Measurements from ENCODE around the gene FAM98A. TPM values are rescaled to one million over a fixed set of nuclear protein-coding genes. Genes with fewer than 3 reads are reported as not detected.

Gene FAM98A
- total and polyA plus RNA-seq, 2 donors from 2014 or later = 31.3 to 41.2 TPM

DNA sequence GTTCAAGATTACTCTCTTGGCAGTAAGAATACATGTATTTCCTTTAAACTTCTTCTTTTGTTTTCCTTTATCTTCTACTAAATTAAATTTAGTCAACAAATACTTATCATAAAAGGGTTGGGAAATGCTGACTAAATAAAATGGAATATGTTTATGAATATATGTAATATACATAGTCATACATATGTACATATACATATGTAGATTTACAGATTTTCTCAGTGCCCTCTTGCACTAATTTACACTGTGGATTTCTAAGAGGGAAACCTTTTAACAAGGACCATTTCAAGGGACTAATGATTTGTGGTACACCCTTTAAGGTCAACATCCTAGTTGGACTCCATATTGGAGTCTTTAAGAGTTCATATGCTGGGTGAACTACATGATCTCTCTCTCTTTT lies 37.2 kb downstream of the FAM98A start:
- H3K4me1 ChIP-seq (ENCODE audit: control insufficient read depth in 2 of 3, insufficient read depth in 2 of 3, low read depth in 1 of 3, low read length in 3 of 3) = no peaks in the 10 kb centered on the region
- no peak overlapping the region for H3K4me3 ChIP-seq (ENCODE audit: low read length in 3 of 3)
- intact Hi-C loops (cut with DNase I) = no loop called here
- H3K27me3 ChIP-seq (ENCODE audit: control insufficient read depth, insufficient read depth, low read length) = no peaks in the 10 kb centered on the region
- TF ChIP-seq CTCF (IDR thresholded peaks at IDR 0.05; ENCODE audit: borderline replicate concordance, extremely low read depth, insufficient read depth) = no peak
- no peak for DNase-seq
- no peak overlapping the region for H3K9ac ChIP-seq (ENCODE audit: low read length in 3 of 3)
- peaks cover 0 to 10% (median 9%) of the 10 kb centered on the region in 3 donors for H3K36me3 ChIP-seq (ENCODE audit: control insufficient read depth in 2 of 3, insufficient read depth in 3 of 3, low read length in 3 of 3)
- H3K27ac ChIP-seq (ENCODE audit: low read depth in 2 of 2, low read length in 2 of 2) = no peak overlapping the region
- no peaks in the 10 kb centered on the region for H3K9me3 ChIP-seq (ENCODE audit: control insufficient read depth in 2 of 3, insufficient read depth in 1 of 3, low read length in 3 of 3)
- FAIRE-seq = no peak

DNA sequence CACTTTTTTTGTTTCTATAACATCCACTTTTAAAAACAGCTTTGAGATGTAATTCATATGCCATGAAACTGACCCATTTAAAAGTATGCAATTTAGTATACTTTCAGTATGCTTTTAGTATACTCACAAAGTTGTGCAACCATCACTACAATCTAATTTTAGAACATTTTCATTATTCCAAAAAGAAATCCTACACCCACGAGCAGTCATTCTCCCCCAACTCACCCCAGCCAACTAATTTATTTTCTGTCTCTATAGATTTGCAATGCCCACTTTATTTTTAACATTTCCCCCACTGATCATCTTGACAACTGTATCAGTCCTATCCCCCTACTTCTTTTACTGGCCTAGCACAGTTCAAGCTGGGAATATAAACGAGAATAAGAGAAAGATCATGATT lies 39.1 kb downstream of the FAM98A start:
- no peaks in the 10 kb centered on the region for H3K9me3 ChIP-seq (ENCODE audit: control insufficient read depth in 2 of 3, insufficient read depth in 1 of 3, low read length in 3 of 3)
- FAIRE-seq (no peak), DNase-seq (no peak)
- intact Hi-C loops (cut with DNase I) = no loop called here
- no peak overlapping the region for H3K27ac ChIP-seq (ENCODE audit: low read depth in 2 of 2, low read length in 2 of 2)
- H3K27me3 ChIP-seq (ENCODE audit: control insufficient read depth, insufficient read depth, low read length) = no peaks in the 10 kb centered on the region
- H3K4me3 ChIP-seq (ENCODE audit: low read length in 3 of 3) = no peak overlapping the region
- TF ChIP-seq CTCF (IDR thresholded peaks at IDR 0.05; ENCODE audit: borderline replicate concordance, extremely low read depth, insufficient read depth) = no peak
- H3K4me1 ChIP-seq (ENCODE audit: control insufficient read depth in 2 of 3, insufficient read depth in 2 of 3, low read depth in 1 of 3, low read length in 3 of 3) = peaks cover 0 to 6% (median 0%) of the 10 kb centered on the region in 3 donors
- no peak overlapping the region for H3K9ac ChIP-seq (ENCODE audit: low read length in 3 of 3)
- peaks cover 0 to 9% (median 8%) of the 10 kb centered on the region in 3 donors for H3K36me3 ChIP-seq (ENCODE audit: control insufficient read depth in 2 of 3, insufficient read depth in 3 of 3, low read length in 3 of 3)

- TF ChIP-seq CTCF (IDR thresholded peaks at IDR 0.05; ENCODE audit: borderline replicate concordance, extremely low read depth, insufficient read depth) = no peak
- H3K9me3 ChIP-seq (ENCODE audit: control insufficient read depth in 2 of 3, insufficient read depth in 1 of 3, low read length in 3 of 3) = no peaks in the 10 kb centered on the region
- intact Hi-C loops (cut with DNase I) = no loop called here
- H3K27ac ChIP-seq (ENCODE audit: low read depth in 2 of 2, low read length in 2 of 2) = no peak overlapping the region
- H3K4me3 ChIP-seq (ENCODE audit: low read length in 3 of 3) = no peak overlapping the region
- FAIRE-seq (no peak), DNase-seq (no peak)
- H3K4me1 ChIP-seq (ENCODE audit: control insufficient read depth in 2 of 3, insufficient read depth in 2 of 3, low read depth in 1 of 3, low read length in 3 of 3) = peaks cover 0 to 7% (median 0%) of the 10 kb centered on the region in 3 donors
- no peaks in the 10 kb centered on the region for H3K27me3 ChIP-seq (ENCODE audit: control insufficient read depth, insufficient read depth, low read length)
- H3K36me3 ChIP-seq (ENCODE audit: control insufficient read depth in 2 of 3, insufficient read depth in 3 of 3, low read length in 3 of 3) = peaks cover 0 to 9% (median 8%) of the 10 kb centered on the region in 3 donors
- no peak overlapping the region for H3K9ac ChIP-seq (ENCODE audit: low read length in 3 of 3)
Measured at GRCh38 chr2:33559328-33559727, 39.8 kb downstream of the FAM98A start.

- FAIRE-seq (no peak), DNase-seq (peak in 1 of 5 donors; percentile 9)
- Histone ChIP-seq H3K4me1 (ENCODE audit: control insufficient read depth in 2 of 3, insufficient read depth in 2 of 3, low read depth in 1 of 3, low read length in 3 of 3) (peaks cover 0 to 7% (median 0%) of the 10 kb centered on the region in 3 donors), H3K27me3 (ENCODE audit: control insufficient read depth, insufficient read depth, low read length) (no peaks in the 10 kb centered on the region), H3K27ac (ENCODE audit: low read depth in 2 of 2, low read length in 2 of 2) (peak overlapping the region in 1 of 2 donors; percentile 36), H3K9me3 (ENCODE audit: control insufficient read depth in 2 of 3, insufficient read depth in 1 of 3, low read length in 3 of 3) (no peaks in the 10 kb centered on the region), H3K4me3 (ENCODE audit: low read length in 3 of 3) (no peak overlapping the region), H3K36me3 (ENCODE audit: control insufficient read depth in 2 of 3, insufficient read depth in 3 of 3, low read length in 3 of 3) (peaks cover 0 to 5% (median 3%) of the 10 kb centered on the region in 3 donors), H3K9ac (ENCODE audit: low read length in 3 of 3) (no peak overlapping the region)
- no peak for TF ChIP-seq CTCF (IDR thresholded peaks at IDR 0.05; ENCODE audit: borderline replicate concordance, extremely low read depth, insufficient read depth)
- intact Hi-C loops (cut with DNase I) = no loop called here
Measured at GRCh38 chr2:33555681-33556080, 43.4 kb downstream of the FAM98A start.
